RCC 7860 (cell line): ENCODE measurements around the gene MYO5A.

ENCODE experiments used
- DNase-seq: peaks from one replicate; pipeline ENCODE4 v3.0.0-alpha.2; 2015; ENCODE audit warnings: low spot score
- FAIRE-seq: peaks from 2 replicates; lab custom pipeline; 2012; peaks lifted over from hg19 to GRCh38; lab: Jason Lieb, UNC

MYO5A gene

DNA sequence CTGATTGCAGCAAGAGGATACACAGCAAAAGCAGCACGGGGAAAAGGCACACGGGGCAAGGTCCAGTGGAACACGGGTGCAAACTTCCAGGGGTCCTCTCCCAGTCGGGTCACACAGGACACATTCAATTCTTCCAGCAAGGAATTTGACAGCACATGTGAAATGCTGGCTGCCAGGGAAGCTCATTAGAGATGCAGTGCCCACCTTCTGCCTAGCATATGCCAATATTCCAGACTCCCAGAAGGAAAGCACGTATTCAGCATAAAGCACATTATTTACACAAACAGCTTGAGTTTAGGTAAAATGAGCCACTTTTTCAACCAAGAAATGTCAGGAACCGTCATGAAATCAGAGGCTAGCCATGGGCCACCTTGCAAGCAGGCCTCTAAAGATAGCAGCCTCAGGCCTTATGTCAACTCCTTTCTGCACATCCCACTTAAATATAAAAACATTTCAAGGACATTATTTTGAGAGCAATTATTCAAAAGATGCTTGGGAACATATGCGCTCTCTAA, 252.4 kb downstream of the MYO5A start:
- FAIRE-seq: no peak
- no peak for DNase-seq

DNA sequence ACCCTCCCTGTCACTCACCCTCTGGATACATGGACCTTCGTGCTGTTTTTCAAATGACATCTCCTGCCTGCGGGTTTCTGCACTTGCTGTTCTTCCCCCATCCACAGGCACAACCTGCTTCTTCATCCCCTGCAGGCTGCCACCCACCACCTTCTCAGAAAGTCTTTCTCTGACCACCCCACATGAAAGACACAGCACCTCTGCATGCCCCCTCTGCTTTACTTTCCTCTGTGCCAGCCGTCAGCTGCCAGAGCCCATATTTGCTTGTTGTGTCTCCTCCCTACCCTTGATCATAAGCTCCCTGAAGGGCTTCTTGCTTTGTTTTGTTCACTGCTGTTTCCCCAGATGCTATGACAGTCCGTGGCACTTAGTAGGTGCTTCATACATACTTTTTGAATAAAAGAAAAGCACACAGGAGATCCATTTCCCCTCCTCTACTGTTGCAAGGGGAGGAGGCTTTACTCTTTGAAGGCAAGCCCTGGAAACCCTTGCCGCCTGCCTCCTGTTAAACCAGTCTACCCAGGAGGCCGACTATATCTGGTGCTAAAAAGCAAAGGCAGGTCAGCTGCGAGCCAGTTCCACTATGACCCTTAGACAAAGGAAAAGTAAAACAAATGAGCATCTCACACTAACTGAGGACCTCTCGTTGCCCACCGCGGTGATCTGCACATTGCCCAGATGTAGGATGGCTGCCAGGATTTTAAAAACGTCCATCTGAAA, 265.0 kb downstream of the MYO5A start:
- DNase-seq: no peak
- no peak for FAIRE-seq

DNA sequence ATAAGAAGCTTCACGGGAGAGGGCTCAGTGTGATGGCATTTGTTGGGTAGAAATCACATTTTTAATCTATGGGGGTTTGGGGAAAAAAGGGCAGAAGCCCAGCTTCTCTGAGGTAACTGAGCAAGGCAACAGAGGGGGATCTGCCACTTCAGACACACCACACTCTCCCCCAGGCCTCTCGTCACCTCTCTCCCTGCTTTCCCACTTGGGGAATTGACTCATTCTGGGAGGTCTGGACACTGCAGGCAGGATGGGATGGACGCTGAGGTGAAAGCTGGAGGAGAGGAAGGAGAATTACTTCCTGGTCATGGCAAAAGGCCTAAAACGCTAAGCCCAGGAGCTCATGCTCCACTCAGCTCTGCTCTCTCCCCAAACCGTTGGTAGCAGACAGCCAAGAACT, 266.3 kb downstream of the MYO5A start:
- no peak for FAIRE-seq

DNA sequence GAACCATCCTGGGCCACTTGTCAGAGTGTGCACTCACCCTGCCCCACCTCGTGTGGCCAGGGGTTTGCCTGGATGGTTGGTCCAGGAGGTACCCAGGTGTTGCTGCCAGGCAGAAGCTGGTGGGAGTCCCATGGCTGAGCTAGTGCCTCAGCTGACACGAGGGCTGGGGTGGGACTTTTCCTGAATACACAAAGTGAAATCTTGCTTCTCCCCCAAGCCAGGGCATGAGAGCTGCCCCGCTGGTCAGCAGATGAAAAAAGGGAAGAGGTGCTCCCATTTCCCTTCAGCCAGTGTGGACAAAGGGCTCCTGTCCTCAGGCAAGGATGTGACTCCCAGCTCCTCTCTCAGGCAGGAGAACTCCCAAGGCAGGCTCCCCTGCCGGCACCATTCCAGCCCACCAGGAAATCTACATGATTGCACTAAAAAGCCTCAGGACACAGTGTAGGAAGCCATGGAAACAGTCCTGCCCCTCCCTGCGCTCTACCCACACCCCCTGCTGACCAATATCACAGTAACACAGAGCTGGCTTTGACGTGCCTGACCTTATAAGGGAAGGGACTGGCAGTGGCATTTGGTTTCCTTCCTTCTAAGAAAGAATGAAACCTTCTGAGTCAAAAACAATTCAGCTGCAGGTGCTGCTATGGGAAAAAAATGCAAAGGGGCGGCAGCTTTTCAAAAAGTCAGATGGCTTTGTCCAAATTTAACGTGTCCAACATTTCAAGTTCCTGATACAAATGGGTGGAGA, 267.0 kb downstream of the MYO5A start:
- FAIRE-seq (no peak), DNase-seq (peak; percentile 80)

More for the DNA sequence above, 266.3 kb downstream of the MYO5A start:
- no peak for DNase-seq

DNA sequence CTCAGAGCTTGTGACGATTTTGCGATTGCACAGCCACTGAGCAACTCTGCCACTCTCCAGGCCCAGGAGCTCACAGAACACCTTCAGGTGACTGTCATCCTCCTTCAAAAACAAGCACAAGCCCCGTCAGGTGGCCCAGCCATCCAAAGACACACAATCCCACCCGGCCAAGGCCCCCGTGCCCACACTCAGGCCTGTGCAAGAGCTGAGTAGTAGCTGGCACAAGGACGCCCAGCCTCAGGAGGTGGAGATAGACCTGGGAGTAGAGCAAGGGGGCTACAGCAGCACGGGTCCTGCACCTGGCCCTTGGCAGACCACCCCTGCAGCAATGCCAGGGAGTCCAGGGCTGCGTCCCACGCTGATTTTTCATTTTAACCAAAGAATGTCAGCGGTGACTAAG, 267.7 kb downstream of the MYO5A start:
- FAIRE-seq: no peak
- DNase-seq: no peak

DNA sequence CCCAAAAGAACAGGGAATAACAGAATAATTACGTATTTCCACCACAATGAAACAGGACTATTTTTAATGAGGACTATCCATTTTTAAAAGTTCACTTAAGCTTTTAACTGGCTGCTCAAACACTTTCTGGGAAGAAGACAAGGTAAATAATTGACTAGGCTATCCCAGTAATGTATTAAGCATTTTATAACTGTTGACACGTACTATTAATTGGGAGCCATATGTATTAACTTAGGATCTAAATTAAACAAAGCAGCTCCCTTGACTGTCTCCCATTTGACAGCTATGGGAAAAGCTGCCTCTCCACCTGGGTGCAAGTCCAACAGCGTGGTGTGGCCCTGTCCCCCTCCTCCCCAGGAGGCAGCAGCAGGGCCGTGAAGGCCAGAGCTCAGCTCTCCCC, 269.2 kb downstream of the MYO5A start:
- FAIRE-seq: no peak
- DNase-seq: no peak

DNA sequence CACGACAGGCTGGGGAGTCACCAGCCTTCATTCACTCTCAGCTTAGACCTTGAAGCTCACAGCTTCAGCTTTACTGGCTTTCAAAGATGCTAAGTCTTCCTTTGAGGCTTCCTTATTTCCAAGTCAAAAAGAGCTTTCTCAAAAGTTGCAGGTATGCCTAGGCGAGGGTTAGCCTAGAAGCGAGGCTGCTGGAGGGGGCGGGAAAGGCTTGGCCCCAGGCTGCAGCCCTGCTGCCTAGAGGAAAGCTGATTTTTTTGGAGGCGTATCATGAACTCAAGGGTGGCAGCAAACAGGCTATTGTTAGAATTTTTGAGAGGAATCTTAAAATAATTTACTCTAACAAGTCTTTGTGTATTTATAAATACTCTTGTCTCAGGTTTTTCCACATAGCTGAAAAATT, 270.2 kb downstream of the MYO5A start:
- no peak for FAIRE-seq
- DNase-seq: no peak

DNA sequence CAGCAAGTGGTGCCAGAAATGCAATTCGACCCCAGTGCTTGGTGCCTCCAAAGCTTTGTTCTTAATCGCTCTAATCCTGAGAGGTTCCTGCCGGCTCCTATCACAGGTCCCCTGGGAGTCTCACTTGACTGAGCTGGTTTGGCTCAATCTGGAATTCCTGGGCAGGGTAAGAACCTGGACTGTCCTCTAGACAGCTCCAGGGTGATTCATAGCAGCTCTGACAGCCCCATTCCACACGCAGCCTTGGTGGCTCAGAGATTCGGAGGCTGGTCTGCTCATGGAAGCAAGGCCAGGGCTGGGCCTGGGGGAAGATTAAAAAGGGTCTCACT, 271.0 kb downstream of the MYO5A start:
- FAIRE-seq (no peak), DNase-seq (peak; percentile 67)
